ENCODE results near the gene LRRC46.
A peak's percentile ranks its signal among the peaks of the same experiment; 100 is the strongest.

The LRRC46 gene

DNA sequence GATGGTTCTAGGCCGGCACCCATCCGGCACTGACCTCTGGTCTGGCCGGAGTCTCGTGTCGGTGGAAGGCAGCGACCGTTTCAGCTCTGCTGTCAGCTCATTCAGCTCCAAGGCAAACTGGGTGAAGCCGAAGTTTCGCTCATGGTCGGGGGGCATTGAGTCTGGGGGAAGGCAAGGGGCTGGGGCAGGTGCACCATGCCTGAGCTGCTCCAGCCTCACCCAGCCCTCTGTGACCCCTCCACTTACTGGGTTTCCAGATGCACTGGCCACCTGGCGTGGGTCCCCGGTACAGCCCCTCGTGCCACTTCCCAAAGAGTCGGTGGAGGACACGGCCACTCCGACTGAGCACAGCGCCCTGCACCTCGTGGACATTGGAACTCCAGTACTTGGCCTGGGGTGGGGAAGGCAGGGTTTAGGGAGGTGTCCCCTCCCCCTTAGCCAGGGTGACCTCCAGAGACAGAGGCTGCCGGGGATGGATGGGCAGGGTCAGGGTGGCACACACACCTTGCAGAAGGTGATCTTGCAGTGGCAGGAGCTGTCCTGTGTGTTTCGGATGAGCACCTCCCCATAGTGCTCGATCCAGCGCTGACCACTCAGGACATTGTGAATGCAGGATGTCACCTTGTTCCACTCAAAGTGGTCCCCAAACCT is 22.5 kb upstream of the LRRC46 start:
- DNase-seq (ENCODE audit: low read depth in 2 of 2) = no peak

DNA sequence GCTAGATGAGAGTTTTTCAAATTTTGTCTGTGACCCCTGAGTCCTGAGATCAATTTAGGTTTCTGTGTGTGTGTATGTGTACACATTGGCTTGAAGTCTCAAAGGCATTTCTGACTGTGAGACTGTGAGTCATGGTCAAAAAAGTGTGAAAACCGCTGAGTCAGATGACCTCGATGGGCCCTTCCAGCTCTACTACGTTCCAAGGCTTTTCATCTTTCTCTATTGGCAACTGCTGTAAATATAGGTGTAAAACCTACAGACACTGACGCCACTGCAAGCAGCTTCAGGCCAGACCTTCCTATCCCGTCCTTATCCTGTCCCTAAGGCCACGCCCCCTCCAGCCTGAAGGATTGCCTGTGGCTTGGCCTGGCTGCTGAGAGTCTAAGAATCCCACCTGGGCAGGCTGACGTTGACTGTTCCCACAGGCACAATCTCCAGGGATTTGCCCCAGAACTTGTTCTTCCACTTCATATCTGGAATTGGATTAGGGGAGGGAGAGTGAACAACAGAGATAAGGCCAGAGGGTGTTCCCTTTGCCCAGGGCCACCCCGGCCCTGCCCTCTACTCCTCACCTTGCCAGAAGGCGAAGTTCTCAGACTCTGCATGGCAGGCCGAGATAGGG is 21.2 kb upstream of the LRRC46 start:
- DNase-seq (ENCODE audit: low read depth in 2 of 2) = no peak

- DNase-seq (ENCODE audit: low read depth in 2 of 2) = no peak
These were observed 20.4 kb upstream of the LRRC46 start for GRCh38 chr17:47810901-47811635.

DNA sequence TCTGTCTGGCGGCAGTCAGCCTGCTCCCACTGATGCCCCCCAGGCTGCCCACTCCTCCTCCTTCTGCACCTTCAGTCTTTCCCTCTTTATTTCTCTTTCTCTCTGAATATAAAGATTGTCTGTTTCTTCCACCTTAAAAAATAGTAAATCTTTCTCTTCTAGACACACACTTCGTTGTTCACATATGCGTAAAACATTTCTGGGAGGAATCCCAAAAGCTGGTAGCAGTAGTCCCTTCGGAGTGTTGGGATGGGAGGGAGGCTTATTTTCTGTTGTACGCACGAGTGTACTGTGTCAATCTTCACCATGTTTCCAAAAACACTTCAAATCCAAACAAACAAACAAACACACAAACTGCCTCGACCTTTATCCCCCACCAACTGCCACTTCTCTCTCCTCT is 19.8 kb upstream of the LRRC46 start:
- no peak for DNase-seq (ENCODE audit: low read depth in 2 of 2)

- DNase-seq (ENCODE audit: low read depth in 2 of 2) = no peak
These were observed 19.1 kb upstream of the LRRC46 start for GRCh38 chr17:47812146-47812920.

GRCh38 chr17:47813077-47813476 is 18.4 kb upstream of the LRRC46 start:
- DNase-seq (ENCODE audit: low read depth in 2 of 2) = no peak

- DNase-seq (ENCODE audit: low read depth in 2 of 2) = no peak
These were observed 17.9 kb upstream of the LRRC46 start for GRCh38 chr17:47813512-47814031.

DNA sequence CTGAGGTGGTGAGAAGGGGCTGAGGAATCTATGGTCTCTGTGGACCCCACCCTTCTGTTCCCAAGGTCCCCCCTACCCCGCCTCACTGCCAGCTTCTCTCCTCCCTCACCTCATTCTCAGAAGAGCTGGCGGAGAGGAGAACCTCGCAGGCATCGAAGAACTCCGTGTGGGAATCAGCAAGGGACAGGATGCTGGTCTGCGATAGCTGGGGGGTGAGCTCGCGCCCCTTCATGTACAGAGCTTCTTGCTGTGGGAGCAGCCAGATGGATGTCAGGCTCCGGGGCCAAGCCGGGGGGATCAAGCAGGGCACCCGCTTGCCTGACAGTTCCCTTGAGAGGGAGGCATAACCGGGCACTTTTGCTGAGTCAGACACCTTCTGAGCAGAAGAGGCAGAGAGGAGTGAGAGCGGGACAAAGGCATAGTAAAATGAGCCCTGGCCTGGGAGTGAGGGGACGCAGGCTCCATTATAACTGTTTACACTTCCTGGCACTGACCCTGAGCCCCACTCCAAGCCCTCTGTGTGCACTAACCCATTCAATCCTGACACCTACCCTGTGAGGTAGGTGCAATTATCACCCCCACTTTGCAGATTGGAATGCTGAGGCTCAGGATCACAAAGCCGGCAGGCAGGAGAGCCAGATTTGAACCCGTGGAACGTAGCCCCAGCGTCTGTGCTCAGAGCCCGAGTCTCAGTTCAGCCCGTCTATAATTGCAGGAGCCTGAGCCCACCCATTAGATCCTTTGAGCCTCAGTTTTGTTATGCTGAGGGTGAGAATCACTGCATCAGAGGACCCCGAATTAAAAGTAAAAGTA is 16.2 kb upstream of the LRRC46 start:
- no peak for DNase-seq (ENCODE audit: low read depth in 2 of 2)

GRCh38 chr17:47816111-47816735 is 15.2 kb upstream of the LRRC46 start:
- DNase-seq (ENCODE audit: low read depth in 2 of 2) = no peak

- no peak for DNase-seq (ENCODE audit: low read depth in 2 of 2)
These were observed 14.5 kb upstream of the LRRC46 start for GRCh38 chr17:47816947-47817346.

DNA sequence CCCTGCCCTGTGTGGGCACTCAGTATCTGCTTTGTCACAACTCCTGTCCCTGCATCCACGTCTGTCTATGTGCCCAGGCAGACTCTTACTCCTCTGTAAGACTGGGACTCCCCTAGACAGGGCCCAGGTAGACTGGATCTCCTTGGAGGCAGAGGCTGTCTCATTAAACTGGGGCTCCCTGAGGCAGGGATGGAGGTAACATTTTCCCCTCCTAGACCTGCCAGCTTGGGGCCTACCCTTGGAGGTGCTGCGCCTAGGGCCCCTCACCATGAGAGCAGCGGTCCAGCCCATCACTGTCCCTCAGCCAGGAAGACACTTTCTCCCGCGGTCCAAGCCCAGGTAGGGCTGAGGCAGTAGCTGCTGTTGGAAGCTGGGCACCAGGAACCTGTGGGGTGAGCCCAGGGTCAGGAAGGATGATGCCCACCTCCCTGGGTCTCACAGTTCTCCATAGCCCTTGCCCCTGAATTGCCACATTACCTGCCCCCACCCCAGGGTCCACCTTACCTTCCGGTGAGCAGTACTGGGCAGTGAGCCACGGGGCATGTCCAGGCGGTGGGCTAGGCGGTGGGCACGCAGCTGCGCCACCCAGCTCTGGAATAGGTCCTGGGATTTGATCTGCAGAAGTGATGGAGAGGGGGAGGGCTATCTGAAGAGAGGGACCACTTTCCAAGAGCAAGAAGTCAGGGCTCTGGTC is 13.3 kb upstream of the LRRC46 start:
- no peak for DNase-seq (ENCODE audit: low read depth in 2 of 2)

DNA sequence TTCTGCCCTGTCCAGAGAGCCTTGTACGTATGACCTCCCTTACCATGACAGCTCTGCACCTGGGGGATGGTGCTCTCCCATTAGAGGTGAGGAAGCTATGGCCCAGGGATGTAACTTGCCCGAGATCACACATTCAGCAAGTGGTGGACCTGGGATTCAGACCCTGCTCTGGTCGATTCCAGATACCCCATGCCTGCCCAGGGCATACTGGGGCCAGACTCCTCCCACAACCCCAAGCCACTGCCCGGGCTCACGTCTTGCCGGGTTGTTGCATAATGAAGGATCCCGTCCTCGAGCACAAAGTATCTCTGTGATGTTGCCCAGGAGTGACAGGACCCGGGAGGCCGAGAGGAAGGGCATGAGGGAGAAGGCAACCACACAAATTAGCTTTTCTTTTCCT is 12.0 kb upstream of the LRRC46 start:
- DNase-seq (ENCODE audit: low read depth in 2 of 2) = no peak

GRCh38 chr17:47820033-47820789 is 11.3 kb upstream of the LRRC46 start:
- DNase-seq (ENCODE audit: low read depth in 2 of 2) = no peak

DNA sequence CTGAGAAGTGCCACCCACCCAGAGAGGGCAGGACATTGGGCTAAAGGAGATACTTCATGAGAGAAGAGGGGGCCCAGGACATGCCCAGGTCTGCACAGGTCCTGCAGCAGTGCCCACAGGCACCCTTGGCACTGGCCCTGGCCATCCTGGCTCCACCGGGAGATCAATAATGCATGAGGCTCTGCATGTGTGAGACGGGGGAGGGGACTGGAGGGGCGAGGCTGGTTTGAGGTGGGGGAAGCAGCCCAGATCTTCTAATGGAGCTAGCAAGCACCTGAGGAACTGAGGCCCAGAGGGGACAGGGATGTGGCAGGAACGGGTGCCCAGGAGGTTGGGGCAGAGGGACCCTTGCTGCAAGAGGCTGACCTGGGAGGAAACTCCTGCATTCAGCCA is 10.4 kb upstream of the LRRC46 start:
- DNase-seq (ENCODE audit: low read depth in 2 of 2) = no peak

- DNase-seq (ENCODE audit: low read depth in 2 of 2) = peak in 1 of 2 donors; percentile 58
These were observed 9.8 kb upstream of the LRRC46 start, which contains the start of gene OSBPL7 for GRCh38 chr17:47821424-47822391. Gene OSBPL7 (minus strand): TSS chr17:47821794. CDS start chr17:47820278, 1,516 bp downstream.

- DNase-seq (ENCODE audit: low read depth in 2 of 2) = no peak
These were observed 8.7 kb upstream of the LRRC46 start for GRCh38 chr17:47822785-47823184.

- no peak for DNase-seq (ENCODE audit: low read depth in 2 of 2)
These were observed 8.0 kb upstream of the LRRC46 start for GRCh38 chr17:47823519-47823918.

- DNase-seq (ENCODE audit: low read depth in 2 of 2) = no peak
These were observed 1.6 kb upstream of the LRRC46 start for GRCh38 chr17:47829870-47830269.

Data from stimulated activated CD4-positive, alpha-beta T cell treated with anti-CD3 and anti-CD28 coated beads, Interleukin-1b, Interleukin-23, amount 100 ng/mL, for 1 hour (primary cell).